Activated CD4-positive, CD25-positive, alpha-beta regulatory T cell treated with anti-CD3 and anti-CD28 coated beads, Interleukin-2, amount 50 U/mL, for 16 hours (primary cell): ENCODE measurements around the gene DPH7.
"Not testable (repeated sequence)": the region's sequence is repeated elsewhere in the genome, so short reads cannot be mapped to it uniquely, and the experiment has no call there.

Experiments used
- DNase-seq: peaks from one replicate; pipeline ENCODE4 v3.0.0-alpha.2; 2020; ENCODE audit warnings: low read depth, low spot score

DPH7 gene

DNA sequence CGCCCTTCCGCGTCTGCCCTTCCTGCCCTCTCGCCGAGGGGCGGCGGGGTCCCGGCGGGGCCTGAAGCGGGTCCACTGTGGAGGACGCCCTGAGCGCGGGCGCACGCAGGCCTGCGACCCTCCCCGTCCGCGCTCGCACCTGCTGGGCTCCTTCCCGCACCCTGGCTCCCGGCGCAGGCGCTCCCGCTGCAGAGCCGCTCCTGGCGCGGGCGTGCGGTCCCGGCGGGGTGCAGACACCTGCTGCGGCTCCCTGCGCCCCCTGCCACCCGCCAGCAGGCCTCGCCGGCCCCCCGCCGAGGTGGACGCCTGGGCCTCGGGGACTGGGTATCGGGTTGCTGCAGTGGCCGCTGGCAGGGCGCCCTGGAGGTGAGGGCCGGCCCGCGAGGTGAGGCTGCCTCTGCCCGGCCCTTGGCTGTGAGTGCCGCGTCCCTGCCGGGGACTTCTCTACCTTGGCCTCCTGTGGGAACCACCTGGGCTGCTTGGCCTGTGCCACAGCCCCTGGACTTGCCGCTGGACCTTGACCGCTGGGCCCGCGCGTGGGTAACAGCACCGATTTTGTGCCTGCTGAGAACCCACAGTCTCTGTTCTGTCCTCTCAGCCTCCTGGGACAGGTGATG lies 27.4 kb upstream of the DPH7 start:
- DNase-seq = no peak

DNA sequence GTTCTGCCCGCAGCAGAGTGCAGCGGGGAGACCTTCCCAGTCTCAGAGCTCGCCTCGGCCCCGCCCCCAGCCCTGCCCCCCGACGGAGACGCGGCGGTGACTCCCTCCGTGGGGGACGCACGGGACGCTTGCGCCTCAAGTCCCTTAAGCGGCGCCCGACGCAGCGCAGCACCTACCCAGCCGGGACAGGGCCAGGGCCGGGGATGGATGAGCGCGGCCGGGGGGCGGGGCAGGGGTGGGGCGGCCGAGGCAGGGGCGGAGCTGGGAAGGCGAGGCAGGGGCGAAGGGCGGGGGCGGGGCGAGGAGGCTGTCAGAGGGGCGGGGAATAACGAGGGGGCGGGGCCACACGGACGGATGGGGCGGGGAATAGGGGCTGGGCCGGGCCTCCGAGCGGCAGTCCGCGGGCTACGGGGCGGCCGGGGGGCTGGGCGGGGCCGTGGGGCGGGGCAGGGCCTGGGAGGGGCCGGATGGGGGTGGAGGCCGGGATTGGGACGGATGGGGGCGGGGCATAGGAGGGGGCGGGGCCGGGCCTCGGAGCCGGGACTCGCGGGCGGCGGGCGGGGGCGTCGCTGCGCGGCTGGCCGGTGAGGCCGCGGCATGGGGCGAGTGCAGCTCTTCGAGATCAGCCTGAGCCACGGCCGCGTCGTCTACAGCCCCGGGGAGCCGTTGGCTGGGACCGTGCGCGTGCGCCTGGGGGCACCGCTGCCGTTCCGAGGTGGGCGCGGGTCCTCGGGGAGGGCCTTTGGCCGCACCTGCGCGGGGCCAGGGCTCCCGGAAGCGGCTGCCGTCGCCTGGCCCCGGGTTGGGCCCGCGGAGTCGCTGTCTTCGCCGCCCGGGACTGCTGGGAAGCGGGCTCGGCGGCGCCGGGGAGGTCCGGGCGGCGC lies 26.6 kb upstream of the DPH7 start, which contains the start of gene ARRDC1:
Gene ARRDC1, plus strand, starts transcription at position 566 of the 884 bp plus-strand sequence. Its CDS starts 32 bp downstream, at position 598.
- DNase-seq = peak; percentile 79

DNA sequence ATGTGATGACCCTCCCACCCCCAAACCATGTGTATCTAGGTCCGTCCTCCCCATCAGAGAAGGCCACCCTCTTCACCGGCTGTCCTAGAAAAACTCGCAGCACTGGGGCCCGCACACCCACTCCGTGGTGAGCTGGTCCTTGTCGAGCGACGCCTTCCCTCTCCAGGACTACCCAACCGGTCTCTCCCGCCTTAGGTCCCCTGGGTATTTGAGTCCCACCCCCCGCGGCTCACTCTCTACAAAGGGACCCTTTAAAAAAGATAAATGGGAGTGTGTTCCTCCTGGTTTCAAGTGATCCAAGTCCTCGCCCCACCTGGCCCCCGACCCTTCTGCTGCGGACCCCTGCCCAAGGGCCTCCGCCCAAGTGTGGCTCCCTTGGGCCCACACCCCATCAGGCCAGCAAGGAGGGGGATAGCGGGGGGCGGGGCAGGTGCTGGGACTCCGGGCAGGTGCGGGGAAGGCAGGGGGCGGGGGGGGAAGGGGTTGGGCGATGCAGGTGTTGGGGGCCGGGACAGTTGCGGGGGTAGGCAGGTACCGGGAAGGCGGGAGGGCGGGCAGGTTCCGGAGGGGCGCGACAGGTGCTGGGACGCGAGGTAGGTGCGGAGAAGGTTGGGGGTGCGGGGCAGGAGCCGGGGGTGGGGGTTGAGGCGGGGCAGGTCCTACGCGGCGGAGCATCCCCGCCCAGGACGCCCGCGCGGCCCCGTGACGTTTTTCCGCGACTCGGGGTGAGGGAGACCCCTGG lies 25.8 kb upstream of the DPH7 start:
- DNase-seq = no peak

DNA sequence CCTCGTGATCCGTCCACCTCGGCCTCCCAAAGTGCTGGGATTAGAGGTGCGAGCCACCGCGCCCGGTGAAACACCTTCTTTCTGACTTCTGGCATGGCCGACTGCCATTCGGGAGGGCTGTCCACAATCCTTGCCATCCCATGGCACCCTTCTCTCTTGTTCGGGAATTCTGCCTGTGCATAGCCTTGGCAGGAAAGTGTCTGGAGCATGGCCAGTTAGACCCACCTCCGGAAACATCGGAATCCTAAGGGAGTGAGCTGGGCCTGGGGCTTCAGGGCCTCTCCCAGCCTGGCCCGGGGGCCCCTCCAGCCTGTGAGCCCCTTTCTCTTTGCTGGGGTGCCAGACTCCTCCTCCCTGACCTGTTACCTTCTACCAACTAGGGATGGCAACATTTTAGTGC lies 25.2 kb upstream of the DPH7 start:
- DNase-seq = no peak

DNA sequence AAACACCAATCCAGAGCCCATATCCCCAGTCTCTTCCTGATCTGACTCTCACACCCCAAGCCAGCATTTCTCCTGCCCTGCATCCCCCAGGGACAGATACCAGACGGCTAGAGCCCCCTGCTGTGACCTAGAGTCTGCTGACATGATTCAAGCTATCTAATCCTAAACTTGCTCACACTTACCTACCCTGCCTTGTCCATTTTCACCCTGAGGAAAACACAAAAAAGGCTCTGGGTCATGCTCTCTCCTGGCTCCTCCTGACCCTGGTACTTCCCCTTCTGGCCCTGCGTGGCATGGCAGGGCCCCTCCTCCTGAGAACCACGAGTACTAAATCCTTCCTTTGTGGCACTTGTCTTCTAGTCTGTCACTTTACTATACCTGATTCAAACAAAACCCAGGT lies 23.9 kb upstream of the DPH7 start:
- DNase-seq = no peak

DNA sequence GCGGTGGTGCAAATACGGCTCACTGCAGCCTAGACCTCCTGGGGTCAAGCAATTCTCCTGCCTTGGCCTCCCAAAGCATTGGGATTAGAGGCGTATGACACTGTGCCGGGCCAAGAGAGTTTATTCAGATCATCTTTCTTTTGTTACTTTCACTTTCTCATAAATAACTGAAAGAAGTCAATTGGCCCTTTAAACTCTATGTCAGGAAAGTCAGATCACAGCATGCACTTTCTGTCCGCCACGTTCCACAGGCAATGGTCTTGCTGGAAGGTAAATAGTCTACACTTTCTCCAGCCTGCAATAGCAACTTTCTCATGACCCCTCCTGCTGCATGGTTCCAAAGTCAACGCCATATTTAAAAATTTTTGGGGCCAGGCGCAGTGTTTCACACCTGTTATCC lies 20.2 kb upstream of the DPH7 start:
- no peak for DNase-seq

DNA sequence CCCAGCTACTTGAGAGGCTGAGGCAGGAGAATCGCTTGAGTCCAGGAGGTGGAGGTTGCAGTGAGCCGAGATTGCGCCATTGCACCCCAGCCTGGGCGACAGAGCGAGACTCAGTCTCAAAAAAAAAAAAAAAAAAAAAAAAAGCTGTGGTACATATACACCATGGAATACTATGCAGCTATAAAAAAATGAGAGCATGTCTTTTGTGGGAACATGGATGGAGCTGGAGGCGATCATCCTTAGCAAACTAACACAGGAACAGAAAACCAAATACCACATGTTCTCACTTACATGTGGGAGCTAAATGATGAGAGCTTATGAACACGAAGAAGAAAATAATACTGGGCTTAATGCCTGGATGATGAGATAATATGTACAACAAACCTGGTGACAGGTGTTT lies 17.9 kb upstream of the DPH7 start:
- not testable (repeated sequence) for DNase-seq

DNA sequence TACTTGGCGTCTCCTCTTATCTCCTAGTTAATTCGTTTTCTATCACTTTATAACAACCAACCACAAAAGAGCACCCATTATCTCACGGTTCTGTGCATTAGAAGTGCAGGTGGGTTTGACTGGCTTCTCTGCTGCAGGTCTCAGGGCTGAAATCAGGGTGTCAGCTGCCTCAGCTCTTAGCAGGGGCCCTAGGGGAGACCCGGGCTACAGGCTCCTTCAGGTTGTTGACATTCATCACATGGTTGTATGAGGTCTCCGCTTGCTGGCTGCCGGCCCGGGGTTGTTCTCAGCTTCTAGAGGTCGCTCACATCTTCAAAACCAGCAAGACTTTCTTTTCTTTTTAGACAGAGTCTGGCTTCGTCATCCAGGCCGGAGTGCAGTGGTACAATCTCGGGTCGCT lies 14.5 kb upstream of the DPH7 start:
- DNase-seq = no peak

DNA sequence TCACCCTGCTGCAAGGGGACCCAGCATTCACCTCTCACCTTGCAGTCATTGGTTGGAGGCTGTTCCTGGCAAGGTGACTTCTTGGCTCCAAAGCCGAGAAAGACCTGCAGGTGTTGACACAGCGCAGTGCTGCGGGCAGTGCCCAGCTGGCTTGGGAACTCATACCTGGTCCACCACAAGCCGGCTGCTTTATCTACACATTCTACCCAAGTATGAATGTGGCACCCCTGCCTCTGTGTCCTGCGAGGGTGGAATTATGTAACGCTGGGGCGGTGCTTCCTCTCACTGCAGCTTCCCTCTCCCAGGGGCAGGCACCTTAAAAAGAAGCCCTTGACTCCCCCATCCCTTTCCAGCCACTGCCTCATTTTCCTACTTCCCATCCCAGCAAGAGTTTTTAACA lies 14.0 kb upstream of the DPH7 start:
- DNase-seq = no peak

DNA sequence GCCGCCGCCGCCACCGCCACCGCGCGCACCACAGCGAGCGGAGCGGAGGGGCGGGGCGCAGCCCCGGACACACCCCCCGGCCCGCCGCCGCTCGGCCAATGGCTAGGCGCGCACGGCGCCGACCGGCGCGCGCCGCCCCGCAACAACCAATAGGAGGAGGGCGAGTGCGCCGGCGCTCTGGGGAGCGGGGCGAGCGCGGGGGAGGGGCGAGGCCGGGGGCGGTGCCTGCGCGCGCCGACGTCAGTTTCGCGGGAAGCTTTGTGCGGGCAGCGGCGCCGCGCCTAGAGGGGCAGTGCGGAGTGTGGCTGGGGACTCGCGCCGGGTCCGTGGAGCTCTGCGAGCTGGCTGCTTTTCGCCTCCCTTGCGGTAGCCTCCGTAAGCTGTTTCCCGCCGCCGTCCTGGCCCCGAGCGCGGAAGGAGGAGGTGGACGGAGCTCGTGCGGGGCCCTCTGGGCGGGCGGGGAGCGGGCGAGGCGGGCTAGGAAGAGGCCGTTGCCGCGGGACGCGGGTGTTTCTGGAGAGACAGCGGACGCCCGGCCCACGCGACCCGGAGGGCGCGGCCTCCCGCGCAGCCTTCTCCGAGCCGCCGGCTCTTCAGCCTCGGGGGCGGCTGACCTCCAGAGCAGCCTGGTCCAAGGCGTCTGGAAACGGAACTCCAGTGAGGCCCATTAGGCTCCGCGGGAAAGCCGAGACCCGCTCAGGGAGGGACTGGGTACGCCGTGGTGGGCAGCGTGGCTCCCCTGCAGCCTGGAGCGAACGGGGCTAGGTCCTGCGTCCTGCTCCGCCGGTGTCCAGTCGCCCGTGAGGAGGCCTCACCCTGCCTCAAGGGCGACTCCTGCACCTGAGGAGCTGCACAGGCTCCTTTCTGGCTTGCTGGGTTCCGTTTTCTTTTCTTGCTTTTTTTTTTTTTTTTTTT lies 12.0 kb upstream of the DPH7 start, which contains the start of gene ZMYND19:
Gene ZMYND19, minus strand, starts transcription at position 44 of the 915 bp plus-strand sequence. CDS start 249 bp downstream, outside the sequence.
- peak; percentile 82 for DNase-seq

DNA sequence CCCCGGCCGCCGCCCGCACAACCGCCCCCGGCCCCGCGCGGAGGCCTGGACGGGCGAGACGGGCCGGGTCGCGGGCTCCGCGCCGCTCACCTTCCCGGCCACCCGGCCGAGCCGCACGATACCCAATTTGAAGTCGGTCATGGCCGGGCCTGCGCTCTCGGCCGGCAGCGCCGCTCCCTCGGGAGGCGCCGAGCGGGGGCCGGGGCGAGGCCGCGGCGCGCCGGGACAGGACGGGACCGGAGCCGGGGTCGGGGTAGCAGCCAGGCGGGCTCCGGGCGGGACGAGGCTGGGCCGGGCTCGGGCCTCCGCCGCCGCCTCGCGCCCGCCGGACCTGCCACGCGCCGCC lies 11.4 kb upstream of the DPH7 start:
- DNase-seq = no peak

DNA sequence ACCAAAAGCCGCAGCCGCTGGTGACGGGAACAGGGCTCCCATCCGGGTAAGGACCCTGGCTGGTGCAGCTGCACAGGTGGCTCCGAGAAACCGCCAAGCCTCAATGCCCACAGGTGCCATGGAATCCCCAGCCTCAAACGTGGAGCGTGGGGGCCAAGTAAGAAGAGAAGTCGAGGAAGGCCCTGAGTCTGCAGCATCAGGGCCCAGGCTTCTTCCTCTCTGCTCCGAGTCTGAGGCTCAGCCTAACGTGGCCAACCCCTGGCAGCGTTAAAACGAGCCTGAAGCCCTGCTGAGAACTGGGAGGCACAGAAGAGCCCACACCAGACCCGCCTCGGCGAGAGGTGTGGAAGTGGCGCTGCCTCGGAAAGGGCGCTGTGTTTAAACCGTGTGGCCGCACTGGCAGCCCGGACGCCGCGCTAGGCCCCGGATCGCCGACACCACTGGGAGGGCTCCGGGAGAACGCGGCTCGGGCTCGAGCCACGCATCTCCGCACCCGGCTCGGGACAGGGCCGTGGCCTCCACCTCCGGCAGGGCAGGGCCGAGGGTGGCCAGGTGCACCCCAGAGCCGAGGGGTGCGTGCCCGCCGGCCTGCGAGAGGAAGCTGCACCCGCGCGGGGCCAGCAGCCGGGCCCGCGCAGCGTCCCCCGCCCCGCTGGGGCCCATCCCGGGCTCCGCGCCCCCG lies 10.9 kb upstream of the DPH7 start:
- no peak for DNase-seq

DNA sequence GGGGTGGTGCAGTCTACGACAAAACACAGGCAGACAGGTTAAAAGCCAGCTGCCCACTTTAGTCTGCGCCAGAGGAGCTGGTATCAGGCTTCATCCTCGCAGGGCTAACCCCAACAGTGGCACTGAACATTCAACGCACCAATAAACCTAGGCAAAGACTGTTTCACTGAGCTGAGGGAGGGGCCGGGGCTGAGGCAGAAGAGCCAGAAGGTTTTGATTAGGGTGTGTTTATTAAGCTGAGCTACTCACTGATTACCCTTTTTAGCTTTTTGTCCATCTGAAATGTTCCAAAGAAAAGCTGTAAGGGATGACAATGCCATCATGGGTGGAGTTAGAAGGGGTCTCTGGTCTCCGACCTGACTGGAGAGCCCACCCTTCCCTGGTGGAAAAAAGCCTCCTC lies 10.2 kb upstream of the DPH7 start:
- DNase-seq = no peak

DNA sequence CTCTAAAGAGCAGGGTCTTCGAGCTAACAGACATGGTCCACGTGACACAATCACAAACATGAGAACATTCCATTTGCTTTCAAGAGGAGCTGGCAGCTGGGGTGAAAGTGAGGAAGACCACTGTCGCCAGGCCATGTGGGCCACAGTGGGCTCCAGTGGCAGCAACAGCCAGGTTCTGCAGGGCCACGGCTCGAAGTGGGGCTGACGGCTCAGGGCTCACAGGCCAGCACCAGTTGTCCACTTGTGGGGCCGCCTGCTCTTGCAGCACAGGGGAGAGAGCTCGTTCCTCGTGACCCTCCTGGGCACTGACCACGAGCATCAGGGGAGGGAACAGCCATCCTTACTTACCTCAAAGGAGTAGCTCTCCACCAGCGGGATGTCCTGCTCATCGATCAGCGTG lies 9.6 kb upstream of the DPH7 start:
- no peak for DNase-seq

DNA sequence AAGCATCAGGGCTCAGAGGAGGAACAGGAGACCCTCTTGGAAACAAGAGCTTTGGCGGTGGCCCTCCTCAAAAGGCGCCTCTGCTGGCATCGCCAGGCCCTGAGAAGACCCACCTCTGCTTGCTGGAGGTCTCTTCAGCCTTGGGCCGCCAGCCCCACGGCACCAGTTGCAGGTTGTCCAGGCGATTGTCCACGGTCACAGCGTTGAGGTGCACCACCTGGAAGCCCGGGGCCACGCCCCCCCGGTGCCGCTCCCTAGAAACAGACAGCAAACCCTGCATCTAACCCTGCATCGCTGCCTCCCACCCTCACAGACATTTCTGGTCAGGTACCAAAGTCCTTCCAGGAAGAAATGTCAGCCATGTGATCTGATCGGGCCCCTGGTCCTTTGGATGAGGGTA lies 8.1 kb upstream of the DPH7 start:
- no peak for DNase-seq

DNA sequence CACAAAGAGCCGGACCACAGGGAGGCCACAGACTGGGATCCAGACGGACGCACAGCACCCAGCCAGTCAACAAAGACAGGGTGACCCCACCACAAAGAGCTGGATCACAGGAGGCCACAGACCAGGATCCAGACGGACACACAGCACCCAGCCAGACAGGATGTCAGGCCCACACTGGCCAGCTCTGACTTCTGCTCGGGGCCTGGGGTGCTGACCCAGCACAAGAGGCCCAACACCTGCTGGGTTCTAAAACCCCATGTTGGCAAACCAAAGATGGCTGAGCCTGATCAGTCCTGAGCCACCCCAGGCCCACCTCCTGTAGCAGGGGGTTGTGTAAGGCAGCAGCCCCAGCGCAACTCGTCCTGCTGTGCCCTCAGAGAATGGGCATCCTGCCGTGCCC lies 5.2 kb upstream of the DPH7 start:
- no peak for DNase-seq

DNA sequence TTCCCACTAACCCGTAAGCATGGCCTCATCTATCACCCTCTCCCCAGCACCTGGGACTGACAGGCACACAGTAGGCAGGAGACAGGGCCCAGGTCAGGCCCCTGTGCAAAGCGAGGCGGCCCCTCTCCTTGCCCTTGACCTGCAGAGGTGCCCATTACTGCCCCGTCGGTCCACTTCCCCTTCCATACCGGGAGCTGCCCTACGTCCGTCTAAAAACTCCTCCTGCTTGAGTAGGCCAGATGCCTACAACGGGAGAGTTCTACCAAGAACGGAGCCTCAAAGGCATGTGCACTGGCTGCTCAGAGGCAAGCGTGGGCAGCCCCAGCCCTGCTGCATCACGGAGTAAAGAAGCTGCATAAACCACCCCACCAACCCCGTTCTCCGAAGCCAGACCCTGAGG lies 4.6 kb upstream of the DPH7 start:
- no peak for DNase-seq

DNA sequence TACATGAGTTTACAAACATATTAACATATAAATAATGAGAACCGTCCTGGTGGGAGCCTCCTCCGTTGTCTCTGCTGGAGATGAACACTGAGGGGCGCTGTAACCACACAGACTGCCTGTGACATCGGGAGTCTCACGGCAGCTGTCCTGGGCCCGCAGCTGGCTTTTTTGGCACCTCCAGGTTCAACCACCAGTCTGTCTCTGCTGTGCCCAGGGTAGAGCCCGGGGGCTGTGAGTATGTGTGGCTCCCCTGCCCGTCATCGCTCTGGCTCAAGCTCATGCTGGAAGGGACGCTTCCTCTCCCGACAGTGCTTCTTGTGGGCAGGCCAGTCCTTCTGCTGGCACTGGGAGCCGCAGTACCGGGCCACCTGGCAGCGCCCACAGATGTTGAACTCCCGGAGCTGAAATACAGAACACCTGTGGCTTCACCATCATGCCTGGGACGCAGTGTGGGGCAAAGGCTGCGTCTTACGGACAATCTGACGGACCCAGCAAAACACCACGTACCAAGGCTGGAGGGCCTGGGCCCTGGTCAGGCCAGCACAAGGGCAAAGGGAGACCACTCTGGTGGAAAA lies 3.6 kb upstream of the DPH7 start:
- no peak for DNase-seq

DNA sequence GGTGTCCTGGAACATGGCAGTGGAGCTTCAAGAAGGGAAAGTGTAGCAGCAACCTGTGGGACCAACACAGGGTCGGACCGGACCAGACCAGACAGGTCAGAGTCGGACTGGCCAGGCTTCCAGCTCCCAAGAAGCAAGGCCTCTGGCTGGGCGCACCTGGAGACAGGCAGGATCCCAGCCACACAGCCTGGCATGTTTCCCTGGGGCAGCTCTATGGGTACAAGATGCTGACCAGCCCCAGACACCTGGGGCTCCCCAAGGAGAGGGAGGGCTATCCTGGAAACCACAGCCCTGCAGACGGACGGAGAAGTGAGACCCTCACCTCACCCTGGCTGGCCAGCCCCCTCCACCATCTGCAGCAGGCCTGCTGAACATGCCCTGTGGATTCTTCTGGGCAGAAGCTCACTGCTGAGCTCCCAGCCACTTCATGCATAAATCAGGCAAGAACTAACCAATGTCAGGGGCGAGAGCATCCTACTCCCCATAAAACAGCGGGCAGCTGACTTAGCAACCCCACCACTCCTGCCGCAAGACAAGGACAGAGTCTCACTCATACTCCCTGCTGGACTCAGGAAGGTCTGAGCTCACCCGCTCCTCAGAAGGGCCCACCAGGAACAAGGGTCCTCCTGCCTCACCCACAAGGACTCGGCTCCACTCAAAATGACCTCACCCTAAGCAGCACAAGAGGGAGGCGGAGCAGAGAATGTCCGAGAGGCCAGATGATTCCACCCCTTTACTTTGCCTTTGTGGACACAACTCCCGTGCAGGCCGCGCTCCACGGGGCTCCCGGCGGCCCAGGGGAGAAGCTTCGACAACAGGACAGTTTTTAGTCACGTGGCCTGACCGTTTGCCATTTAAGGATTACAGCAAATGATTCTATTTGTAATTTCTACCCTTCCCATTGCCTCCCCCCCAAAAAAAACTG lies 2.9 kb upstream of the DPH7 start:
- DNase-seq = no peak
